Omental fat pad (tissue), 4 donors: Measurements from ENCODE around the gene AMZ2. TPM values are rescaled to one million over a fixed set of nuclear protein-coding genes. Genes with fewer than 3 reads are reported as not detected.
A peak's percentile ranks its signal among the peaks of the same experiment; 100 is the strongest.
"Not testable (repeated sequence)": the region's sequence is repeated elsewhere in the genome, so short reads cannot be mapped to it uniquely, and the experiment has no call there.

ENCODE experiments used
- ATAC-seq: fragments of 150-250 bp; one replicate; pipeline ENCODE4 v1.9.1; 2016; ENCODE audit warnings: mild to moderate bottlenecking, moderate library complexity; ENCODE audit not compliant: low FRiP score
- DNase-seq: peaks from one replicate; pipeline ENCODE4 v3.0.0-alpha.2; 2019; ENCODE audit warnings: low spot score
- total RNA-seq, 4 donors: library from RNA; depleted of rRNA; stranded (reverse); fragments of >200 nt; gene quantifications; one replicate each; pipeline ENCODE4 v1.1.0, GENCODE V29; 2016
- TF ChIP-seq, protein P1 (sequence below), 3 donors: fragments of 450-650 bp; IDR thresholded peaks; one replicate each; pipeline ENCODE4 v1.5.1; 2016 to 2017; ENCODE audit warnings: antibody characterized with exemption in 3 of 3, mild to moderate bottlenecking in 3 of 3, moderate library complexity in 2 of 3

The AMZ2 gene
- total RNA-seq, 4 donors from 2014 or later = 26.6 to 59.6 (median 48.1) TPM

DNA sequence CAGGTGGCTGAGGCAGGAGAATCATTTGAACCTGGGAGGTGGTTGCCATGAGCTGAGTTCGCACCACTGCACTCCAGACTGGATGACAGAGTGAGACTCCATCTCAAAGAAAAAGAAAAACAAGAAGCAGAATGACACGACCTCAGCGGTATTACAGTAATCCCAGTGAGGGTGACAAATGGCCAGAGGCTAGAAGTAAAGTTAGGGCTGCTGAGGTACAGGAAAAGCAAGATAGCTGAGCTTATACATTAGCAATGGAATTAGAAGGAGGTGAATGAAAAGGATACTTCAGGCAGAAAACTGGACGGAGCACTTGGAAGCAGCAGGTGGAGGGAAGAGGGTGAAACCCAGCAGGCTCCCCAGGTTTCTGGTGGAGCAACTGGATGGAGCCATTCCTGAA is 26.1 kb upstream of the AMZ2 start:
- TF ChIP-seq, protein P1, sequence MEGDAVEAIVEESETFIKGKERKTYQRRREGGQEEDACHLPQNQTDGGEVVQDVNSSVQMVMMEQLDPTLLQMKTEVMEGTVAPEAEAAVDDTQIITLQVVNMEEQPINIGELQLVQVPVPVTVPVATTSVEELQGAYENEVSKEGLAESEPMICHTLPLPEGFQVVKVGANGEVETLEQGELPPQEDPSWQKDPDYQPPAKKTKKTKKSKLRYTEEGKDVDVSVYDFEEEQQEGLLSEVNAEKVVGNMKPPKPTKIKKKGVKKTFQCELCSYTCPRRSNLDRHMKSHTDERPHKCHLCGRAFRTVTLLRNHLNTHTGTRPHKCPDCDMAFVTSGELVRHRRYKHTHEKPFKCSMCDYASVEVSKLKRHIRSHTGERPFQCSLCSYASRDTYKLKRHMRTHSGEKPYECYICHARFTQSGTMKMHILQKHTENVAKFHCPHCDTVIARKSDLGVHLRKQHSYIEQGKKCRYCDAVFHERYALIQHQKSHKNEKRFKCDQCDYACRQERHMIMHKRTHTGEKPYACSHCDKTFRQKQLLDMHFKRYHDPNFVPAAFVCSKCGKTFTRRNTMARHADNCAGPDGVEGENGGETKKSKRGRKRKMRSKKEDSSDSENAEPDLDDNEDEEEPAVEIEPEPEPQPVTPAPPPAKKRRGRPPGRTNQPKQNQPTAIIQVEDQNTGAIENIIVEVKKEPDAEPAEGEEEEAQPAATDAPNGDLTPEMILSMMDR (IDR thresholded peaks at IDR 0.05) = no peak
- ATAC-seq = no peak
- no peak for DNase-seq

DNA sequence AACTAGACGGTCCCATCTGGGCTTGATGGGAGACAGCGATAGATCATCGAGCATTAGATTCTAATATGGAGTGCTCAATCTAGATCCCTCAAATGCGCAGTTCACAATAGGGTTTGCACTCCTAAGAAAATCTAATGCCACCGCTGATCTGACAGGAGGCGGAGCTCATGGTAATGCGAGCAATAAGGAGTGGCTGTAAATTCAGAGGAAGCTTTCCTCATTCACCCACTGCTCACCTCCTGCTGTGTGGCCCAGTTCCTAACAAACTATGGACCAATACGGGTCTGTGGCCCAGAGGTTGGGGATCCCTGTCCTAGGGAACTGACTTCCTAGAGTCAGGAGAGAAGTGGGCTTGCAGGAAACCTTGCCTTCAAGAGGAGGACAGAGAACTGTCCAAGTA is 25.2 kb upstream of the AMZ2 start:
- TF ChIP-seq, protein P1 (IDR thresholded peaks at IDR 0.05) = no peak
- DNase-seq (no peak), ATAC-seq (no peak)

DNA sequence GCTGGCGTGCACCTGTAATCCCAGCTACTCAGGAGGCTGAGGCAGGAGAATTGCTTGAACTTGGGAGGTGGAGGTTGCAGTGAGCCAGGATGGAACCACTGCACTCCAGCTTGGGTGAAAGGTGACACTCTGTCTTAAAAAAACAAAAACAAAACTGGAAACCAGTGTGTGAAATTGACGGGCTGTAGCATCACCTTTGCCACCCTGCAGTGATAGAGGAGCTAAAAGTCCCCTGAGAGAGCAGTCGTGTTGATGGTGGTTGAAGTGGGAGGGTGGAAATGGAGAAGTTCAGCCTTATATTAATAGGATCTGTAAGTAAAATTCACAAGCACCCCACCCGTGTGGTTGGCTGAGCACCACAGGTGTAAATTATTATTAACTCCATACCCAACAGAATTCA is 22.8 kb upstream of the AMZ2 start:
- not testable (repeated sequence) for DNase-seq, ATAC-seq

DNA sequence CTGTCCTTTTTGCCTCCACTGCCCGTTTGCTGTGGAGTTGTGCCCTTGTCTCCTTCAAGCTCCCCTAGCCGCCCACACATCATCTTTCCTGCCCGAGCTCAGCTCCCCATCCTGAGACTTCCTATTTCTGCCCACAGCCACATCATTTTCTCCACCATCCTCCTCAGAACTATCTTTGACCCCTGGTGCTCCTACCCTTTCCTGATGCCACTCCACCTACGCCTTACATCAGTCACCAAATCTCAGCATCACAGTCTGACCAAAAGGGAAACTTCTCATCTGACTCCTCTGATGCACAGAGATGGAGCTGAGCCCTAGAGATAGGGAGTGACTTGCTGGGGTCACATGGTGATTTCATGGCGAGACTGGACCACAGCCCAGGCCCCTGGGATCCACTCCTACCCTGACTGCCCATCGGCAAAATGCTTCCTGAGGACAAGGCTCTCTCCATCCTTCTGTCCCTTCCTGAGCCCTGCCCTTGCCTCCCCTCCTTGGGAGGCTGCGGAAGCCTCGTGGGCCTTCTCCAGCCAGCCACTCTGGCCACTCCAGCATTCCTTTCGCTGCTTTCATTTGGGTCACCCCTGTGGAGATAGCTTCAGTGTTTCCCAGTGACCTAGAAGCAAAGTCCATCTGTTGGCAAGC is 19.7 kb upstream of the AMZ2 start:
- DNase-seq, ATAC-seq: not testable (repeated sequence)

DNA sequence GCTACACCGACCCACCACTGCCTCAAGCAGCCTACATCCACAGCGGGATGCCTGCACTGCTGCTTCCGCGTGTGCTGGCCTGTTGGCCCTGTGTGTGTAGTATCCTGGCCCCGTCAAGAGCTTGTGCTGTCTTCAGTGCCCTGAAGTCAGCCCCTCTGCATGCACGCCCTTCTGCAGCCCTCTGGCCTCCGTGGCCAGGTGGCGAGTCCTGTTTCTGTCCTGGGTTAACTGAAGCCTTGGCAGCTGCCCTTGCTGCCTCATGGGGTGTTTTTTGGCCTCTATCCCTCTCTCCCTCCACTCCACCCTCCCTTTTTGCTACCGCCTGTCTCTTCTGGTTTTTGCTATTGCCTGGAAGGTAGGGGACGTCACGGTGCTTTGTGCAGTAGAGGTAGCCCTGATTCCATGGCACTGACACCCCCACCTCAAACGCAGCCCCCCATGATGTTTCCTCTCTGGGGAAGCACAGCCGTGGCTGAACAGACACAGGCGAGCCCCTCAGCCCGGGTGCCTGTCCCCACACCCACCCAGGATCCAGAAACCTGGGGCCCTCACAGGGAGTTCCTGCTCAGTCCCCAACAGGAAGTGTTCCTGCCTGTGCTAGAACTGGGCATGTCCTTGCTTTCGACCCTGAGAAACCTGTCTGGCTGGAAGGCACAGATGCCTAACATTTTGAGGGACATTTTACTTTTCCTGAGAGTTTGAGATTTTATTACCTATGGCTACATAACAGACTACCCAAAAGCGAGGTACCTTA is 18.8 kb upstream of the AMZ2 start:
- no peak for ATAC-seq
- no peak for DNase-seq
- TF ChIP-seq, protein P1 (IDR thresholded peaks at IDR 0.05) = no peak

DNA sequence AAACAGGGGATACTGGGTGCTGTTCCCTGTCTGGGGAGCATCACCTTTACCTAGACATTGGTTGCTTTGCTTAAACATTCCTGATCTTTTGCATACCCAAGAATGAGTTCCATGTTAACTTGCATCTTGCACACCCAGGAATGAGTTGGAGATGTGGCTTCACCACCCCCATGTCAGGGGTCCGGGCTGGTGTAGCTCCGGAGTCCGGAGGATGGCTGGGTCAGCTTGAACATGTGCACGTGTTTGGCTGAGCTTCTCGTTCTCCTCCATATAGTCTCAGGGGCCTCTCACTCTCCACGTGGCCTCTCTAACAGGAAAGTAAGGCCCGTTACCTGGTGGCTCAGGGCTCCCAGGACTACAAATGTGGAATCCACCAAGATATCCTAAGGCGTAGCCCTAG is 18.2 kb upstream of the AMZ2 start:
- ATAC-seq (no peak), DNase-seq (no peak)
- TF ChIP-seq, protein P1 (IDR thresholded peaks at IDR 0.05) = no peak

DNA sequence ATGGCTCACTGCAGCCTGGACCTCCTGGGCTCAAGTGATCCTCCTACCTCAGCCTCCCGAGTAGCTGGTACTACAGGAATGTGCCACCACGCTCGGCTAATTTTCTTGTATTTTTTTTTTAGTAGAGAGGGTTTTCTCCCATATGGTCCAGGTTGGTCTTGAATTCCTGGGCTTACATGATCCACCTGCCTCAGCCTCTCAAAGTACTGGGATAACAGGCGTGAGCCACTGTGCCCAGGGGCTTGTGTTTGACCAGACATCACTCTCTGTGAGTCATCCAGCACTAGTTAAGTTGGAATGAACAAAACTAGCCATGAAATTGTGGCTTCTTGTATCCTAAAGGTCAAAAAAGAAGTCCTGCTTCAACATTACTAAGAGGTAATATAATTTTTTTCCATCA is 16.7 kb upstream of the AMZ2 start:
- not testable (repeated sequence) for ATAC-seq, DNase-seq

DNA sequence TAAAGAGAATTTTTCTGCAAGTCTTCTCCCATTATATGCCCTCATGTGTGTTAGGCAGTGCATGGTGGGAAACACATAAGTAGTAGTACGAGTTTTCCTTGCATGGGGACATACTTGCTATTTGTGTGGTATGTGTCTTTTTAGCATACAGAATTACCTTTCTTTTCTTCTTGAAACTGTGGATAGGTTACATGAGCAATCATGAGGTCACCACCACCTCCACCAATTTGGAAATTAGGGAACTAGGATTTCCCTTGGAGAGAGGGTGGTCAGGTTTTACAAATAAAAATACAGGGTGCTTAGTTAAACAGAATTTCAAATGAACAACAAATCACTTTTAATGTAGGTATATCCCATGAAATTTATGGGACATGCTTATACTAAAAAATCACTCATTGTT is 16.3 kb upstream of the AMZ2 start:
- DNase-seq (no peak), ATAC-seq (no peak)
- TF ChIP-seq, protein P1 (IDR thresholded peaks at IDR 0.05) = no peak

DNA sequence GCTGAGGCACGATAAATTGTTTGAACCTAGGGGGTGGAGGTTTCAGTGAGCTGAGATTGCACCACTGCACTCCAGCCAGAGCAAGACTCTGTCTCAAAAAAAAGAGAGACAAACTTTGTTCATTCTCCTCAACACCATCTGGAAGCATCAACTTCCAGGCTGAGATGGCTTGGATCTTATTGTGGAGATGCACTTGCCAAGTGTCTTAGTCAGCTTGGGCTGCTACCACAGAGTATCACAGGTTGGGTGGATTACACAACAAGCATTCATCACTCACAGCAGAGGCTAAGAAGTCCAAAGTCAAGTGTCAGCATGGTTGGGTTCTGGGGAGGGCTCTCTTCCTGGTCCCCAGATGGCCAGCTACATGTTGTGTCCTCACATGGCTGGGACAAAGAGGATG is 15.1 kb upstream of the AMZ2 start:
- peak; percentile 43 for ATAC-seq
- not testable (repeated sequence) for DNase-seq

DNA sequence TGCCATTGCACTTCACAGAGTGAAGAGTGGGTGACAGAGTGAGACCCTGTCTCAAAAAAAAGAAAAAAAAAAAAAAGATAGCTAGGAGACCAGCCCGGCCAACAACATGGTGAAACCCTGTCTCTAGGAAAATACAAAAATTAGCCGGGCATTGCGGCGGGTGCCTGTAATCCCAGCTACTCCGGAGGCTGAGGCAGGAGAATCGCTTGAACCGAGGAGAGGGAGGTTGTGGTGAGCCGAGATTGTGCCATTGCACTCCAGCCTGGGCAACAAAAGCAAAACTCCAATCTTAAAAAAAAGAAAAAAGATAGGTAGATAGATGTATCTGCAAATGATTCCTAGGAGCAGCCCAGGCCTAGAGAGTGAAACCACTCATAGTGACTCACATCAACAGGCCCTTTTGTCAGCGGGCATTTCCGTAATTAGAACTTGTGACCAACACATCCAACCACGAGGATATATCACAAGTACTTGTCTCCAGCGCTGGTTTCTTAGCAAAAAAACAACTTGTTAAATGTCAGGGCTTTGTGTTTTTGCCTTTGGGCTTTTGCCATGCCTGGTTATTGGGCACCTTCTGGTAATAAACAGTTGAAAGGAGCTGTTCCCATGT is 13.0 kb upstream of the AMZ2 start:
- ATAC-seq = peak; percentile 4
- DNase-seq = not testable (repeated sequence)

DNA sequence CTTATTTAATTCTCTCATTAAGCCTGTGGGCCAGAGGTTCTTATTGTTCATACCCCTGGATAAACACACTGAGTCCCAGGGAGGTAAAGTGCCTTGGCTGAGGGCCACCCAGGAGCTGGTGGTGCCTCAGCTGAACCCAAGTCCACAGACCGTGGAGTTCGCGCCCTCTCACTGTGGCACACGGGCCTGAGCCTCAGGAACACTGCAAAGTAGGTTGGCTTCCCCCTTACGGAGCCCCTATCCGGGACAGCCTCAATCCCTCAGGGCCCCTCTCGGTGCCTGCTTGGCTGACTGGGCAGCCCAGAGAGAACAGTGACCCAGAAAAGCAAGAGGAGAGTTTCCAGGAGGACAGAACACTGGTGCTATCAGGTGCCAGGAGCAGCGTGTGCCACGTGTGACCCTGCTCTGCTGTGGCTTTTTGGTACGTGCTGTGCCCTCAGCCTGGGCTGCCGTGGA is 12.5 kb upstream of the AMZ2 start:
- not testable (repeated sequence) for DNase-seq, ATAC-seq

DNA sequence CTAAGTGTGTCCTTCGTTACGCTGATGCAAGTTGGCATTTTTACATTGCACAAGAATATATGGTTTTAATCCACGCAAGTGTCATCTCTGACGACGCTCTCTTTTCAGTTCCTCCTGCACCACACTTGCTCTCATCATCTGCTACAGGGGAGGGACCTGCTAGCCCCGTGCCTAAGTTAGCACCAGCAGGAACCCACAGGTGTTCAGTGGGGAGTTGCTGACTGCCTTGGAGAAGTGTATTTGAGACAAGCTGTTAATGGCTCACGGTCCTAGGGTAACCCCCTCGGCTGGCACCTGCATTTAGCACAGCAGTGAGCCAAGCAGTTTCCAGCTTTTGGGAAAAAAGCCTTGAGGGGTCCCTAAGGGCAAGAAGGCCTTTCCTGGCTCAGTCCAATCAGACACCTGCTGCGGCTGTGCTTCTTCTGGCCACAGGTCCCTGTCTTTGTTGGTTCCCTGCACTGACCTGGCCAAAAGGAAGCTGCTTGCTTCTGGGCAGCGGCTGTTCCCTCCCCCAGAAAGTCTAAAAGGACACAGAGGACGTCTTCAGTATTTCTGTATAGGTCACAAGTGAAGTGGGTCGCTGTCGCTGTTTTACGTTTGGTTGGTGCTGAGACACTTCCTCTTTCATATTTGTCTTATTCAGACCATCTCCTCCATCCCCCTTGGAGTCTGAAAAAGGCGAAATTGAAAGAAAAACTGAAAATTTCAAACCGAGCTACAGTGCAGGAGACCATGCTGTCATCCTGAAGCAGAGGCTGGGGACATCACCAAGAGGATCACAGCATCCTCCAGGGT is 10.3 kb upstream of the AMZ2 start:
- not testable (repeated sequence) for ATAC-seq, DNase-seq
